Psoas muscle (tissue), 8 donors: ENCODE measurements around the gene NLGN1. TPM values are rescaled to one million over a fixed set of nuclear protein-coding genes. Genes with fewer than 3 reads are reported as not detected.

Source experiments
- ATAC-seq, 4 donors: fragments of 200-7000 bp; cut with Tn5 transposase; one replicate each; pipeline ENCODE4 v1.9.1; 2020; ENCODE audit warnings: moderate library complexity in 3 of 4, mild to moderate bottlenecking in 2 of 4
- DNase-seq, 2 donors: peaks; one replicate each; pipeline ENCODE4 v3.0.0-alpha.2; 2020
- H3K27ac ChIP-seq: fragments of 200-600 bp; one replicate; pipeline ENCODE4 v1.8.0; 2022
- H3K27me3 ChIP-seq, 3 donors: fragments of 200-600 bp in 1 of 3; one replicate each; pipeline versions ENCODE4 v1.6.1 to v1.8.0; 2013 to 2022; ENCODE audit warnings: low read length in 2 of 3, mild to moderate bottlenecking in 2 of 3, moderate library complexity in 1 of 3; ENCODE audit not compliant: insufficient read depth in 3 of 3
- H3K36me3 ChIP-seq, 2 donors: fragments of 200-600 bp in 1 of 2; one replicate each; pipeline versions ENCODE4 v1.6.1 to v1.8.0; 2013 to 2022; ENCODE audit warnings: low read depth in 1 of 2, mild to moderate bottlenecking in 1 of 2, moderate library complexity in 1 of 2; ENCODE audit not compliant: insufficient read depth in 1 of 2
- H3K4me1 ChIP-seq: fragments of 200-600 bp; one replicate; pipeline ENCODE4 v1.8.0; 2022
- H3K4me3 ChIP-seq: fragments of 200-600 bp; one replicate; pipeline ENCODE4 v1.8.0; 2022; ENCODE audit warnings: mild to moderate bottlenecking
- H3K9me3 ChIP-seq: fragments of 200-600 bp; one replicate; pipeline ENCODE4 v1.8.0; 2022
- CTCF ChIP-seq: fragments of 200-600 bp; IDR thresholded peaks from one replicate; pipeline ENCODE4 v1.8.0; 2022; ENCODE audit warnings: antibody characterized with exemption
- WGBS, 3 donors: extraction: QIAGEN DNeasy Blood & Tissue Kit; methylation state at CpG; one replicate each; pipeline versions ENCODE4 v1.1.6 to v1.1.7; 2013; 5-methylcytosine and 5-hydroxymethylcytosine counted together
- intact Hi-C, 2 donors: fragments of 100-400 bp; cut with DNase I; formaldehyde crosslinking; loops; one replicate each; pipeline versions ENCODE4 v1.11.0 to v1.14.2; 2022
- polyA plus RNA-seq, 3 donors: library from polyadenylated mRNA; stranded (reverse); fragments of 200-250 nt; gene quantifications; one replicate each; pipeline ENCODE4 v1.2.3, GENCODE V29; 2013
- total RNA-seq, 4 donors: library from RNA; stranded (reverse); fragmentation: NEBNext Ultra II Directional in 2 of 4; extraction: Animal tissue kit (Norgen Biotek cat#: 25700) in 2 of 4; gene quantifications; one replicate each; pipeline versions ENCODE4 v1.2.1 to v1.2.4, GENCODE V29; 2021 to 2023
- donor health status: healthy with polysubstance abuse.
- donor health status: DM: no; HTN: no; CAD: no; lungs with moderate emphysema.
- donor health status: Bipolar disorder and iron deficiency.
- donor health status: healthy.
- donor health status: DM: yes; HTN: yes; CAD: no.
- donor health status: DM: no; HTN: no; CAD: no.
- donor health status: DM: no; HTN: no; CAD: no.
- donor health status: DM: yes; HTN: yes; CAD: no.

NLGN1 gene
- total and polyA plus RNA-seq, 7 donors: 0.04 to 1.0 (median 0.54) TPM

- Histone ChIP-seq H3K4me3 (no peak overlapping the region), H3K9me3 (no peaks in the 10 kb centered on the region), H3K36me3 (no peaks in the 10 kb centered on the region), H3K27me3 (no peaks in the 10 kb centered on the region), H3K4me1 (no peaks in the 10 kb centered on the region), H3K27ac (no peak overlapping the region)
- intact Hi-C loops: no loop called here
- no peak for ATAC-seq
- WGBS, 3 donors: 75 to 84% (median 78%) methylated on average over 2 of the region's 2 CpGs
- TF ChIP-seq CTCF: no peak
- DNase-seq: no peak
Measured at GRCh38 chr3:173770011-173770410, 372.5 kb downstream of the NLGN1 start.

- 68 to 77% (median 69%) methylated on average over 3 of the region's 3 CpGs for WGBS, 3 donors
- Histone ChIP-seq H3K36me3 (no peaks in the 10 kb centered on the region), H3K4me1 (no peaks in the 10 kb centered on the region), H3K27ac (no peak overlapping the region), H3K4me3 (no peak overlapping the region), H3K27me3 (no peaks in the 10 kb centered on the region), H3K9me3 (no peaks in the 10 kb centered on the region)
- DNase-seq (no peak), ATAC-seq (no peak)
- TF ChIP-seq CTCF: no peak
- intact Hi-C loops: no loop called here
Measured at GRCh38 chr3:173770796-173771573, 373.4 kb downstream of the NLGN1 start.

GRCh38 chr3:173773800-173774199 lies 376.3 kb downstream of the NLGN1 start:
- H3K4me3 ChIP-seq: no peak overlapping the region
- no peaks in the 10 kb centered on the region for H3K36me3 ChIP-seq
- intact Hi-C loops: no loop called here
- H3K27ac ChIP-seq: no peak overlapping the region
- H3K9me3 ChIP-seq: no peaks in the 10 kb centered on the region
- TF ChIP-seq CTCF: no peak
- WGBS, 3 donors: 89 to 91% (median 90%) methylated on average over 3 of the region's 3 CpGs
- no peak for DNase-seq
- H3K27me3 ChIP-seq: no peaks in the 10 kb centered on the region
- no peak for ATAC-seq
- H3K4me1 ChIP-seq: no peaks in the 10 kb centered on the region

GRCh38 chr3:173774294-173774693 lies 376.8 kb downstream of the NLGN1 start:
- intact Hi-C loops: no loop called here

More at GRCh38 chr3:173774294-173774693, 376.8 kb downstream of the NLGN1 start:
- DNase-seq: no peak
- H3K4me3 ChIP-seq: no peak overlapping the region
- TF ChIP-seq CTCF: no peak
- H3K9me3 ChIP-seq: no peaks in the 10 kb centered on the region
- ATAC-seq: no peak
- H3K27ac ChIP-seq: no peak overlapping the region
- H3K4me1 ChIP-seq: no peaks in the 10 kb centered on the region
- no peaks in the 10 kb centered on the region for H3K27me3 ChIP-seq
- no peaks in the 10 kb centered on the region for H3K36me3 ChIP-seq
